SK-N-SH (cell line): ENCODE data around the gene BTAF1. TPM values are rescaled to one million over a fixed set of nuclear protein-coding genes. Genes with fewer than 3 reads are reported as not detected.

Experiments used
- CTCF ChIA-PET: fragments of 300-600, 350-600 bp; formaldehyde crosslinking; extraction: SDS; loops from one replicate; lab custom pipeline; 2021; lab: Yijun Ruan, JAX
- POLR2A ChIA-PET: fragments of 350-600 bp; sonication (Branson Sonifier 250); formaldehyde crosslinking; extraction: SDS; loops from one replicate; lab custom pipeline; 2020; ENCODE audit warnings: antibody characterized with exemption, inconsistent platforms; lab: Yijun Ruan, JAX
- DNase-seq: peaks from one replicate; pipeline ENCODE4 v3.0.0; 2012
- H2AFZ ChIP-seq: fragments of 200-600 bp; sonication (generic); 2 replicates; pipeline ENCODE4 v1.8.1; 2016; ENCODE audit warnings: antibody characterized with exemption, mild to moderate bottlenecking, low read depth
- H3F3A ChIP-seq: fragments of 200-600 bp; sonication (generic); replicated peaks from 2 replicates; pipeline ENCODE3; 2016; ENCODE audit warnings: antibody characterized with exemption, mild to moderate bottlenecking; ENCODE audit not compliant: insufficient read depth
- H3K27ac ChIP-seq, 2 experiments: fragments of 200-500 bp in 1 of 2; fragments of 200-600 bp in 1 of 2; sonication (Bioruptor generic) in 1 of 2; sonication (generic), shearing (Covaris generic) in 1 of 2; 2 replicates each; pipeline versions ENCODE4 v1.5.1 to v1.6.1; 2014 to 2016; ENCODE audit warnings: low read depth in 2 of 2, inconsistent platforms in 1 of 2, low read length in 1 of 2, mild to moderate bottlenecking in 1 of 2, mixed read lengths in 1 of 2
- H3K27me3 ChIP-seq: fragments of 200-600 bp; sonication (generic), shearing (Covaris generic); 2 replicates; pipeline ENCODE4 v1.6.1; 2016; ENCODE audit warnings: mixed run types; ENCODE audit not compliant: insufficient read depth
- H3K36me3 ChIP-seq, 2 experiments: fragments of 200-500 bp in 1 of 2; fragments of 200-600 bp in 1 of 2; sonication (Bioruptor generic) in 1 of 2; sonication (generic) in 1 of 2; replicated peaks in 1 of 2; 2 replicates each; pipeline versions ENCODE3 to v1.5.1; 2014 to 2016; ENCODE audit warnings: low read length in 1 of 2, mild to moderate bottlenecking in 1 of 2; ENCODE audit not compliant: insufficient read depth in 2 of 2, control insufficient read depth in 1 of 2
- H3K4me1 ChIP-seq, 2 experiments: fragments of 200-500 bp in 1 of 2; fragments of 200-600 bp in 1 of 2; sonication (Bioruptor generic) in 1 of 2; sonication (generic), shearing (Covaris generic) in 1 of 2; 2 replicates each; pipeline versions ENCODE4 v1.5.1 to v1.6.1; 2014 to 2016; ENCODE audit warnings: low read depth in 1 of 2, low read length in 1 of 2, mixed run types in 1 of 2; ENCODE audit not compliant: insufficient read depth in 2 of 2, control insufficient read depth in 1 of 2
- H3K4me2 ChIP-seq: fragments of 200-600 bp; sonication (generic), shearing (Covaris generic); 2 replicates; pipeline ENCODE4 v1.6.1; 2017; ENCODE audit warnings: mixed run types
- H3K4me3 ChIP-seq, 2 experiments: fragments of 200-500 bp in 1 of 2; fragments of 200-600 bp in 1 of 2; sonication (Bioruptor generic) in 1 of 2; sonication (generic), shearing (Covaris generic) in 1 of 2; 2 replicates each; pipeline versions ENCODE4 v1.5.1 to v1.8.1; 2014 to 2016; ENCODE audit warnings: low read depth in 2 of 2, inconsistent platforms in 1 of 2, low read length in 1 of 2, mild to moderate bottlenecking in 1 of 2, mixed read lengths in 1 of 2, moderate library complexity in 1 of 2
- H3K79me2 ChIP-seq: fragments of 200-600 bp; sonication (generic); 2 replicates; pipeline ENCODE4 v1.8.1; 2017; ENCODE audit warnings: mild to moderate bottlenecking; ENCODE audit not compliant: insufficient read depth
- H3K9ac ChIP-seq: fragments of 200-600 bp; sonication (generic); 2 replicates; pipeline ENCODE4 v1.6.1; 2017; ENCODE audit warnings: mixed run types
- H3K9me2 ChIP-seq: fragments of 200-600 bp; sonication (generic); 2 replicates; pipeline ENCODE4 v1.6.1; 2017; ENCODE audit warnings: mixed run types
- H3K9me3 ChIP-seq: fragments of 200-600 bp; sonication (generic); 2 replicates; pipeline ENCODE4 v1.6.1; 2017; ENCODE audit warnings: mixed run types, mild to moderate bottlenecking, moderate library complexity
- H4K20me1 ChIP-seq: fragments of 200-600 bp; sonication (generic); 2 replicates; pipeline ENCODE4 v1.6.1; 2017; ENCODE audit warnings: mild to moderate bottlenecking, mixed run types; ENCODE audit not compliant: insufficient read depth
- CTCF ChIP-seq: fragments of 200-600 bp; sonication (generic); IDR thresholded peaks from 2 replicates; pipeline ENCODE4 v1.6.1; 2017; ENCODE audit warnings: antibody characterized with exemption, mild to moderate bottlenecking, moderate library complexity
- FOXJ3 ChIP-seq: sonication (generic); formaldehyde crosslinking; IDR thresholded peaks from 2 replicates; pipeline ENCODE4 v1.5.1; 2020; ENCODE audit warnings: mild to moderate bottlenecking, missing genetic modification reagents
- FOXM1 ChIP-seq: IDR thresholded peaks from 2 replicates; pipeline ENCODE4 v1.4.0; 2012; ENCODE audit warnings: low read depth, mild to moderate bottlenecking
- GATA2 ChIP-seq: sonication (generic); formaldehyde crosslinking; IDR thresholded peaks from 2 replicates; pipeline ENCODE4 v1.5.0; 2020; ENCODE audit warnings: mild to moderate bottlenecking, missing genetic modification reagents
- MEF2A ChIP-seq: IDR thresholded peaks from 2 replicates; pipeline ENCODE4 v1.4.0; 2012; ENCODE audit warnings: low read depth, borderline replicate concordance
- PBX3 ChIP-seq: IDR thresholded peaks from 2 replicates; pipeline ENCODE4; 2012
- REST ChIP-seq: IDR thresholded peaks from 2 replicates; pipeline ENCODE4 v1.6.1; 2012; ENCODE audit warnings: mild to moderate bottlenecking, low read depth, low read length, moderate library complexity
- ZBTB33 ChIP-seq: IDR thresholded peaks from 2 replicates; pipeline ENCODE4 v1.4.0; 2012; ENCODE audit warnings: low read depth, borderline replicate concordance
- WGBS: methylation state at CpG from one replicate; pipeline ENCODE4 v1.1.6; 2017; ENCODE audit warnings: low lambda C conversion rate; 5-methylcytosine and 5-hydroxymethylcytosine counted together
- polyA plus RNA-seq, 3 experiments: library from polyadenylated mRNA; depleted of rRNA; stranded (reverse); fragments of >200 nt; gene quantifications; 2 replicates each; pipeline ENCODE4 v1.2.3, GENCODE V29; 2012

Gene BTAF1
- polyA plus RNA-seq, 1 of the 3 experiments (the other 2 are of a cell fraction): 9.8 TPM

- H3K9ac ChIP-seq: peak overlapping the region; percentile 89
- peak overlapping the region; percentile 74 for H3K4me2 ChIP-seq
- H3K9me3 ChIP-seq: no peaks in the 10 kb centered on the region
- peaks cover 5% of the 10 kb centered on the region for H3F3A ChIP-seq
- peak; percentile 26 for DNase-seq
- POLR2A ChIA-PET: no interaction called here
- H3K9me2 ChIP-seq: no peaks in the 10 kb centered on the region
- no peak overlapping the region for H2AFZ ChIP-seq
- peaks cover 0 to 23% of the 10 kb centered on the region in 2 experiments for H3K36me3 ChIP-seq
- peak overlapping the region; percentile 86 to 95 for H3K4me3 ChIP-seq
- peak overlapping the region in 1 of 2 experiments; percentile 85; a peak in 1 of 4 replicates for H3K27ac ChIP-seq
- H3K27me3 ChIP-seq: no peaks in the 10 kb centered on the region
- no peak for TF ChIP-seq FOXJ3 (CRISPR knock-in tag)
- TF ChIP-seq CTCF: no peak
- no peak for TF ChIP-seq PBX3
- no peak for TF ChIP-seq FOXM1
- TF ChIP-seq GATA2 (CRISPR knock-in tag): no peak
- TF ChIP-seq ZBTB33: no peak
- TF ChIP-seq MEF2A: no peak
- no peak for TF ChIP-seq REST
- TF ChIP-seq, all 33 proteins: peak for 0
- peaks cover 27% of the 10 kb centered on the region for H4K20me1 ChIP-seq
- CTCF ChIA-PET: interaction anchor here (0.6 to 2.1 kb wide), 3 partner anchors 16 to 1145 kb away, joined by 3 to 11 read pairs (median 4); partner anchors contain the start of gene FGFBP3
- WGBS: 44% methylated on average over 2 of the region's 2 CpGs
- peaks cover 64% of the 10 kb centered on the region for H3K79me2 ChIP-seq
- H3K4me1 ChIP-seq: peaks cover 0 to 6% of the 10 kb centered on the region in 2 experiments; a peak in 2 of 4 replicates
Observed at GRCh38 chr10:91925022-91925320, 1.4 kb downstream of the BTAF1 start.
